Stimulated activated CD4-positive, alpha-beta T cell treated with anti-CD3 and anti-CD28 coated beads, TNF-alpha, amount 100 ng/mL, for 24 hours (primary cell): ENCODE measurements around the gene WHRN.

Source experiments
- DNase-seq, 3 experiments: peaks; one replicate each; pipeline ENCODE4 v3.0.0-alpha.2; 2020; ENCODE audit warnings: low read depth in 3 of 3

WHRN gene

GRCh38 chr9:114397848-114398605 lies 107.2 kb downstream of the WHRN start:
- DNase-seq = peak; percentile 86 to 96 (median 94)

- DNase-seq = no peak
These were observed 107.9 kb downstream of the WHRN start for GRCh38 chr9:114397219-114397847.

GRCh38 chr9:114396558-114397218 lies 108.6 kb downstream of the WHRN start:
- no peak for DNase-seq

- DNase-seq = no peak
These were observed 109.5 kb downstream of the WHRN start for GRCh38 chr9:114395768-114396167.

- DNase-seq = no peak
These were observed 110.0 kb downstream of the WHRN start for GRCh38 chr9:114395334-114395617.

GRCh38 chr9:114394523-114395333 lies 110.5 kb downstream of the WHRN start:
- DNase-seq = no peak

- DNase-seq = no peak
These were observed 112.5 kb downstream of the WHRN start for GRCh38 chr9:114392749-114393112.

GRCh38 chr9:114390952-114391351 lies 114.3 kb downstream of the WHRN start:
- DNase-seq = no peak

GRCh38 chr9:114389612-114390368 lies 115.5 kb downstream of the WHRN start:
- no peak for DNase-seq

- no peak for DNase-seq
These were observed 116.4 kb downstream of the WHRN start for GRCh38 chr9:114388764-114389375.

GRCh38 chr9:114388357-114388682 lies 117.0 kb downstream of the WHRN start:
- DNase-seq = no peak

GRCh38 chr9:114387680-114388356 lies 117.5 kb downstream of the WHRN start, which contains the start of gene AKNA:
AKNA (minus strand) TSS chr9:114387982; CDS start chr9:114381333, 6,649 bp downstream.
- peak; percentile 67 to 81 (median 69) for DNase-seq

GRCh38 chr9:114386886-114387679 lies 118.2 kb downstream of the WHRN start:
- no peak for DNase-seq

- DNase-seq = no peak
These were observed 118.8 kb downstream of the WHRN start for GRCh38 chr9:114386361-114386885.

- DNase-seq = peak; percentile 82 to 88 (median 84)
These were observed 119.7 kb downstream of the WHRN start for GRCh38 chr9:114385397-114386181.

- no peak for DNase-seq
These were observed 120.4 kb downstream of the WHRN start for GRCh38 chr9:114384836-114385396.

- no peak for DNase-seq
These were observed 120.9 kb downstream of the WHRN start for GRCh38 chr9:114384341-114384740.

- no peak for DNase-seq
These were observed 121.6 kb downstream of the WHRN start for GRCh38 chr9:114383521-114384231.
